Measurements from ENCODE around the gene GOLGA3.

Gene GOLGA3

GRCh38 chr12:132789099-132789471 lies 39.6 kb downstream of the GOLGA3 start:
- 94% methylated on average over 19 of the region's 21 CpGs for WGBS (ENCODE audit: insufficient coverage)
- Histone ChIP-seq H3K27me3 (replicated peaks in 2 of 5; ENCODE audit: control insufficient read depth in 4 of 5, insufficient read depth in 5 of 5, low read length in 4 of 5) (no peaks in the 10 kb centered on the region), H3K36me3 (ENCODE audit: control insufficient read depth in 4 of 4, insufficient read depth in 4 of 4, low read length in 3 of 4) (peaks cover 10 to 73% (median 55%) of the 10 kb centered on the region in 4 experiments), H3K27ac (ENCODE audit: insufficient read depth in 1 of 2, low read depth in 1 of 2, low read length in 2 of 2, poor library complexity in 1 of 2, severe bottlenecking in 2 of 2) (no peak overlapping the region), H3K4me3 (ENCODE audit: control insufficient read depth in 1 of 7, extremely low read depth in 1 of 7, insufficient read depth in 4 of 7, low read depth in 2 of 7, low read length in 6 of 7) (no peak overlapping the region), H3K9me3 (ENCODE audit: control extremely low read depth in 1 of 5, control insufficient read depth in 4 of 5, insufficient read depth in 2 of 5, low read depth in 1 of 5, low read length in 4 of 5) (peaks cover 0 to 8% (median 2%) of the 10 kb centered on the region in 5 experiments), H3K4me1 (ENCODE audit: control extremely low read depth in 1 of 4, control insufficient read depth in 4 of 4, insufficient read depth in 4 of 4, low read length in 3 of 4) (no peaks in the 10 kb centered on the region)
- CTCF ChIA-PET: interaction anchor here (1.2 kb wide), 1 partner anchor 13 kb away, joined by 3 read pairs; no protein-coding TSS in a partner anchor
- DNase-seq: no peak
- POLR2A ChIA-PET: no interaction called here

- H3K4me3 ChIP-seq (ENCODE audit: control insufficient read depth in 1 of 7, extremely low read depth in 1 of 7, insufficient read depth in 4 of 7, low read depth in 2 of 7, low read length in 6 of 7): no peak overlapping the region
- peaks cover 12 to 73% (median 55%) of the 10 kb centered on the region in 4 experiments for H3K36me3 ChIP-seq (ENCODE audit: control insufficient read depth in 4 of 4, insufficient read depth in 4 of 4, low read length in 3 of 4)
- H3K27ac ChIP-seq (ENCODE audit: insufficient read depth in 1 of 2, low read depth in 1 of 2, low read length in 2 of 2, poor library complexity in 1 of 2, severe bottlenecking in 2 of 2): no peak overlapping the region
- no peaks in the 10 kb centered on the region for H3K4me1 ChIP-seq (ENCODE audit: control extremely low read depth in 1 of 4, control insufficient read depth in 4 of 4, insufficient read depth in 4 of 4, low read length in 3 of 4)
- WGBS (ENCODE audit: insufficient coverage): 98% methylated on average over 28 of the region's 29 CpGs
- POLR2A ChIA-PET: no interaction called here
- H3K27me3 ChIP-seq (replicated peaks in 2 of 5; ENCODE audit: control insufficient read depth in 4 of 5, insufficient read depth in 5 of 5, low read length in 4 of 5): no peaks in the 10 kb centered on the region
- H3K9me3 ChIP-seq (ENCODE audit: control extremely low read depth in 1 of 5, control insufficient read depth in 4 of 5, insufficient read depth in 2 of 5, low read depth in 1 of 5, low read length in 4 of 5): peaks cover 0 to 8% (median 2%) of the 10 kb centered on the region in 5 experiments
- no peak for DNase-seq
- CTCF ChIA-PET: interaction anchor here (1.2 kb wide), 1 partner anchor 12 kb away, joined by 3 read pairs; no protein-coding TSS in a partner anchor
Measured at GRCh38 chr12:132788375-132789098, 40.1 kb downstream of the GOLGA3 start.

DNA sequence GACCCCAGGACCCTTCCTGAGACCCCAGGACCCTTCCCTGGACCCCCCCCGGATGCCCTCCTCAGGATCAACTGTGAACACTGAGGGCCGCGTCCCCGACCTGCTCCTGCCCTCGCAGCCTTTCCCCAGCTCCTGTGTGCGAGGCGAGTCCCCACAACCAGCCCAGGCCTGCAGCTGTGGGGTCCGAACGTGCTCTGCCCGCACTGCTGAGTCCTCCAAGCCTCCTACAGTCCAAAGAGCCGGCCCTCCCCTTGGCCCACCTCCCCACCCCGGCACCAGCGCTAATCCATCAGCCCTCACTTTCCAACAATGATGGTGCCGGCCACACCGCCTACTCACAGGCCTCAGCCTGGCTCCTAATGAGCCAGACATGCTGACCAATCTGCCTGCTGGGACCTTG lies 40.8 kb downstream of the GOLGA3 start:
- no peak overlapping the region for H3K27ac ChIP-seq (ENCODE audit: insufficient read depth in 1 of 2, low read depth in 1 of 2, low read length in 2 of 2, poor library complexity in 1 of 2, severe bottlenecking in 2 of 2)
- no peaks in the 10 kb centered on the region for H3K27me3 ChIP-seq (replicated peaks in 2 of 5; ENCODE audit: control insufficient read depth in 4 of 5, insufficient read depth in 5 of 5, low read length in 4 of 5)
- CTCF ChIA-PET: no interaction called here
- WGBS (ENCODE audit: insufficient coverage): 95% methylated on average over 15 of the region's 15 CpGs
- no peaks in the 10 kb centered on the region for H3K4me1 ChIP-seq (ENCODE audit: control extremely low read depth in 1 of 4, control insufficient read depth in 4 of 4, insufficient read depth in 4 of 4, low read length in 3 of 4)
- H3K4me3 ChIP-seq (ENCODE audit: control insufficient read depth in 1 of 7, extremely low read depth in 1 of 7, insufficient read depth in 4 of 7, low read depth in 2 of 7, low read length in 6 of 7): no peak overlapping the region
- H3K36me3 ChIP-seq (ENCODE audit: control insufficient read depth in 4 of 4, insufficient read depth in 4 of 4, low read length in 3 of 4): peaks cover 14 to 78% (median 58%) of the 10 kb centered on the region in 4 experiments
- POLR2A ChIA-PET: no interaction called here
- no peak for DNase-seq
- H3K9me3 ChIP-seq (ENCODE audit: control extremely low read depth in 1 of 5, control insufficient read depth in 4 of 5, insufficient read depth in 2 of 5, low read depth in 1 of 5, low read length in 4 of 5): peaks cover 0 to 8% (median 2%) of the 10 kb centered on the region in 5 experiments

- 98% methylated on average over 21 of the region's 21 CpGs for WGBS (ENCODE audit: insufficient coverage)
- Histone ChIP-seq H3K4me3 (ENCODE audit: control insufficient read depth in 1 of 7, extremely low read depth in 1 of 7, insufficient read depth in 4 of 7, low read depth in 2 of 7, low read length in 6 of 7) (no peak overlapping the region), H3K4me1 (ENCODE audit: control extremely low read depth in 1 of 4, control insufficient read depth in 4 of 4, insufficient read depth in 4 of 4, low read length in 3 of 4) (no peaks in the 10 kb centered on the region), H3K36me3 (ENCODE audit: control insufficient read depth in 4 of 4, insufficient read depth in 4 of 4, low read length in 3 of 4) (peaks cover 17 to 81% (median 54%) of the 10 kb centered on the region in 4 experiments), H3K27me3 (replicated peaks in 2 of 5; ENCODE audit: control insufficient read depth in 4 of 5, insufficient read depth in 5 of 5, low read length in 4 of 5) (no peaks in the 10 kb centered on the region), H3K9me3 (ENCODE audit: control extremely low read depth in 1 of 5, control insufficient read depth in 4 of 5, insufficient read depth in 2 of 5, low read depth in 1 of 5, low read length in 4 of 5) (no peaks in the 10 kb centered on the region), H3K27ac (ENCODE audit: insufficient read depth in 1 of 2, low read depth in 1 of 2, low read length in 2 of 2, poor library complexity in 1 of 2, severe bottlenecking in 2 of 2) (no peak overlapping the region)
- no peak for DNase-seq
- ChIA-PET POLR2A (no interaction called here), CTCF (interaction anchor here (1.1 to 1.2 kb wide), 2 partner anchors 16 to 20 kb away, joined by 3 read pairs; no protein-coding TSS in a partner anchor)
Measured at GRCh38 chr12:132786192-132786591, 42.5 kb downstream of the GOLGA3 start.

DNA sequence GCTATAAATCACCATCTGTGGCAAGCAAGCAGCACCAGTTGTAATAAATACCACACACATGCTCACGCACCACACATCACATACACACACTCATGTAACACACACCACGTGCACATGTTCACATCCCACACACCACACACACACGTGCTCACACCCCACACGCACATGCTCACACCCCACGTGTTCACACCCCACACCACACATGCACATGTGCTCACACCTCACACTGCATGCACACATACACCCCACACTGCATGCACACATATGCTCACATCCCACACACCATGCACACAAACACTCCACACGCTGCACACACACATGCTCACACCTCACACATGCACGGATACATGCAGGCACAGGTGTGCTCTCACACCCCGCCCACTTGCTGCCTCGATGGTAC lies 44.1 kb downstream of the GOLGA3 start:
- Histone ChIP-seq H3K9me3 (ENCODE audit: control extremely low read depth in 1 of 5, control insufficient read depth in 4 of 5, insufficient read depth in 2 of 5, low read depth in 1 of 5, low read length in 4 of 5) (no peaks in the 10 kb centered on the region), H3K4me1 (ENCODE audit: control extremely low read depth in 1 of 4, control insufficient read depth in 4 of 4, insufficient read depth in 4 of 4, low read length in 3 of 4) (no peaks in the 10 kb centered on the region), H3K27me3 (replicated peaks in 2 of 5; ENCODE audit: control insufficient read depth in 4 of 5, insufficient read depth in 5 of 5, low read length in 4 of 5) (no peaks in the 10 kb centered on the region), H3K27ac (ENCODE audit: insufficient read depth in 1 of 2, low read depth in 1 of 2, low read length in 2 of 2, poor library complexity in 1 of 2, severe bottlenecking in 2 of 2) (no peak overlapping the region), H3K4me3 (ENCODE audit: control insufficient read depth in 1 of 7, extremely low read depth in 1 of 7, insufficient read depth in 4 of 7, low read depth in 2 of 7, low read length in 6 of 7) (no peak overlapping the region), H3K36me3 (ENCODE audit: control insufficient read depth in 4 of 4, insufficient read depth in 4 of 4, low read length in 3 of 4) (peaks cover 22 to 85% (median 61%) of the 10 kb centered on the region in 4 experiments)
- no peak for DNase-seq
- ChIA-PET POLR2A (no interaction called here), CTCF (no interaction called here)
- 87% methylated on average over 8 of the region's 9 CpGs for WGBS (ENCODE audit: insufficient coverage)

- ChIA-PET CTCF (no interaction called here), POLR2A (no interaction called here)
- H3K27me3 ChIP-seq (replicated peaks in 2 of 5; ENCODE audit: control insufficient read depth in 4 of 5, insufficient read depth in 5 of 5, low read length in 4 of 5): no peaks in the 10 kb centered on the region
- H3K36me3 ChIP-seq (ENCODE audit: control insufficient read depth in 4 of 4, insufficient read depth in 4 of 4, low read length in 3 of 4): peaks cover 20 to 83% (median 60%) of the 10 kb centered on the region in 4 experiments
- DNase-seq: no peak
- no peaks in the 10 kb centered on the region for H3K4me1 ChIP-seq (ENCODE audit: control extremely low read depth in 1 of 4, control insufficient read depth in 4 of 4, insufficient read depth in 4 of 4, low read length in 3 of 4)
- no peaks in the 10 kb centered on the region for H3K9me3 ChIP-seq (ENCODE audit: control extremely low read depth in 1 of 5, control insufficient read depth in 4 of 5, insufficient read depth in 2 of 5, low read depth in 1 of 5, low read length in 4 of 5)
- WGBS (ENCODE audit: insufficient coverage): 86% methylated on average over 22 of the region's 22 CpGs
- H3K27ac ChIP-seq (ENCODE audit: insufficient read depth in 1 of 2, low read depth in 1 of 2, low read length in 2 of 2, poor library complexity in 1 of 2, severe bottlenecking in 2 of 2): no peak overlapping the region
- H3K4me3 ChIP-seq (ENCODE audit: control insufficient read depth in 1 of 7, extremely low read depth in 1 of 7, insufficient read depth in 4 of 7, low read depth in 2 of 7, low read length in 6 of 7): no peak overlapping the region
Measured at GRCh38 chr12:132783917-132784531, 44.6 kb downstream of the GOLGA3 start.

DNA sequence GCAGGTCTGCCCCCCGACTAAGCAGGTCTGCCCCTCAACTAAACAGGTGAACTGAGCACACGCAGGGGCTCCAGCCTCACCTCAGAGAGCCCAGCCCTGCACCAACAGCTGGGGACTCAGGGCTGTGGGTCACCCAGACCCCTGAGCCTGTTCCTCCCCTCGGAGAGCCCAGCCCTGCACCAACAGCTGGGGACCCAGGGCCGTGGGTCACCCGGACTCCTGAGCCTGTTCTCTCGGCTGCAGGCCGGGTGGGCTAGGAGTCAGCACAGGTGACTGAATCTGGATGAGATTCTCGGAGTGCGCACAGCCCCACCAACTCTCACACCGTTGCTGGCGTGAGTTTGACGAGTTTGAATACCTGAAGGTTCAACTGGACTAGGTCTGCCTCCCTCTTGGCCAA lies 46.7 kb downstream of the GOLGA3 start:
- DNase-seq: no peak
- 94% methylated on average over 9 of the region's 12 CpGs for WGBS (ENCODE audit: insufficient coverage)
- Histone ChIP-seq H3K4me3 (ENCODE audit: control insufficient read depth in 1 of 7, extremely low read depth in 1 of 7, insufficient read depth in 4 of 7, low read depth in 2 of 7, low read length in 6 of 7) (no peak overlapping the region), H3K27me3 (replicated peaks in 2 of 5; ENCODE audit: control insufficient read depth in 4 of 5, insufficient read depth in 5 of 5, low read length in 4 of 5) (no peaks in the 10 kb centered on the region), H3K9me3 (ENCODE audit: control extremely low read depth in 1 of 5, control insufficient read depth in 4 of 5, insufficient read depth in 2 of 5, low read depth in 1 of 5, low read length in 4 of 5) (no peaks in the 10 kb centered on the region), H3K27ac (ENCODE audit: insufficient read depth in 1 of 2, low read depth in 1 of 2, low read length in 2 of 2, poor library complexity in 1 of 2, severe bottlenecking in 2 of 2) (no peak overlapping the region), H3K4me1 (ENCODE audit: control extremely low read depth in 1 of 4, control insufficient read depth in 4 of 4, insufficient read depth in 4 of 4, low read length in 3 of 4) (no peaks in the 10 kb centered on the region), H3K36me3 (ENCODE audit: control insufficient read depth in 4 of 4, insufficient read depth in 4 of 4, low read length in 3 of 4) (peaks cover 20 to 84% (median 64%) of the 10 kb centered on the region in 4 experiments)
- POLR2A ChIA-PET: no interaction called here
- CTCF ChIA-PET: interaction anchor here (0.9 kb wide), 1 partner anchor 17 kb away, joined by 3 read pairs; no protein-coding TSS in a partner anchor
